Measurements from ENCODE around the gene GLDC.
A peak's percentile ranks its signal among the peaks of the same experiment; 100 is the strongest.

GLDC gene

GRCh38 chr9:6620353-6620752, 25.2 kb downstream of the GLDC start:
- no peak for DNase-seq (ENCODE audit: low spot score)

GRCh38 chr9:6619909-6620308, 25.6 kb downstream of the GLDC start:
- no peak for DNase-seq (ENCODE audit: low spot score)

- no peak for DNase-seq (ENCODE audit: low spot score)
Measured at GRCh38 chr9:6616951-6617602, 28.5 kb downstream of the GLDC start.

GRCh38 chr9:6614489-6614888, 31.0 kb downstream of the GLDC start:
- no peak for DNase-seq (ENCODE audit: low spot score)

GRCh38 chr9:6611865-6612264, 33.7 kb downstream of the GLDC start:
- DNase-seq (ENCODE audit: low spot score), result no peak

GRCh38 chr9:6610073-6610472, 35.5 kb downstream of the GLDC start:
- no peak for DNase-seq (ENCODE audit: low spot score)

- no peak for DNase-seq (ENCODE audit: low spot score)
Measured at GRCh38 chr9:6609497-6610016, 36.0 kb downstream of the GLDC start.

- DNase-seq (ENCODE audit: low spot score), result no peak
Measured at GRCh38 chr9:6605202-6605601, 40.3 kb downstream of the GLDC start.

- no peak for DNase-seq (ENCODE audit: low spot score)
Measured at GRCh38 chr9:6600426-6600825, 45.1 kb downstream of the GLDC start.

GRCh38 chr9:6600006-6600405, 45.5 kb downstream of the GLDC start:
- DNase-seq (ENCODE audit: low spot score), result no peak

- DNase-seq (ENCODE audit: low spot score), result no peak
Measured at GRCh38 chr9:6598249-6598725, 47.2 kb downstream of the GLDC start.

- no peak for DNase-seq (ENCODE audit: low spot score)
Measured at GRCh38 chr9:6592791-6593190, 52.7 kb downstream of the GLDC start.

- no peak for DNase-seq (ENCODE audit: low spot score)
Measured at GRCh38 chr9:6592231-6592630, 53.3 kb downstream of the GLDC start.

- no peak for DNase-seq (ENCODE audit: low spot score)
Measured at GRCh38 chr9:6590772-6591384, 54.7 kb downstream of the GLDC start.

GRCh38 chr9:6590334-6590733, 55.2 kb downstream of the GLDC start:
- DNase-seq (ENCODE audit: low spot score), result no peak

- no peak for DNase-seq (ENCODE audit: low spot score)
Measured at GRCh38 chr9:6584881-6585597, 60.5 kb downstream of the GLDC start.

- DNase-seq (ENCODE audit: low spot score), result no peak
Measured at GRCh38 chr9:6581253-6581652, 64.3 kb downstream of the GLDC start.

- no peak for DNase-seq (ENCODE audit: low spot score)
Measured at GRCh38 chr9:6579613-6580012, 65.9 kb downstream of the GLDC start.

- no peak for DNase-seq (ENCODE audit: low spot score)
Measured at GRCh38 chr9:6576987-6577386, 68.5 kb downstream of the GLDC start.

- DNase-seq (ENCODE audit: low spot score), result no peak
Measured at GRCh38 chr9:6575324-6576034, 70.0 kb downstream of the GLDC start.

GRCh38 chr9:6567140-6567591, 78.4 kb downstream of the GLDC start:
- peak; percentile 60 for DNase-seq (ENCODE audit: low spot score)

- DNase-seq (ENCODE audit: low spot score), result peak; percentile 84
Measured at GRCh38 chr9:6566409-6567139, 79.0 kb downstream of the GLDC start.
